Measurements from ENCODE around the gene SCD5. TPM values are rescaled to one million over a fixed set of nuclear protein-coding genes. Genes with fewer than 3 reads are reported as not detected.

Gene SCD5
- total and polyA plus RNA-seq, 2 donors (not counting 3 experiments of a cell fraction or from before 2014, with no cell fraction given), result 38.4 to 38.5 TPM

GRCh38 chr4:82753238-82753637, 45.4 kb downstream of the SCD5 start:
- Histone ChIP-seq H3K4me1 (ENCODE audit: control insufficient read depth, extremely low read depth, insufficient read depth, low read length) (no peaks in the 10 kb centered on the region), H2AFZ (ENCODE audit: low read depth, low read length) (no peak overlapping the region), H3K9me1 (replicated peaks; ENCODE audit: control insufficient read depth, extremely low read depth, insufficient read depth, low read length) (no peaks in the 10 kb centered on the region), H4K20me1 (replicated peaks; ENCODE audit: control insufficient read depth, extremely low read depth, insufficient read depth, low read length) (peaks cover 2% of the 10 kb centered on the region), H3K4me3 (replicated peaks in 1 of 3; ENCODE audit: insufficient read depth in 1 of 3, low read depth in 1 of 3, low read length in 3 of 3) (no peak overlapping the region), H3K27me3 (ENCODE audit: control insufficient read depth in 2 of 2, insufficient read depth in 2 of 2, low read length in 2 of 2) (no peaks in the 10 kb centered on the region), H3K27ac (ENCODE audit: insufficient read depth, low read depth, low read length) (no peak overlapping the region), H3K9ac (replicated peaks; ENCODE audit: extremely low read depth, insufficient read depth, low read length) (no peak overlapping the region), H3K4me2 (ENCODE audit: insufficient read depth, low read length) (no peak overlapping the region), H3K9me3 (replicated peaks; ENCODE audit: control insufficient read depth, insufficient read depth, low read length) (no peaks in the 10 kb centered on the region), H3K36me3 (ENCODE audit: control insufficient read depth in 2 of 2, extremely low read depth in 1 of 2, insufficient read depth in 2 of 2, low read length in 2 of 2) (no peaks in the 10 kb centered on the region), H3K79me2 (ENCODE audit: control insufficient read depth, insufficient read depth, low read length) (no peaks in the 10 kb centered on the region)
- CTCF ChIA-PET, result interaction anchor here (0.6 to 2.5 kb wide), 5 partner anchors 11 to 73 kb away, joined by 3 to 16 read pairs (median 3); no protein-coding TSS in a partner anchor
- no peak for DNase-seq (ENCODE audit: low read depth, low spot score)
- POLR2A ChIA-PET, result no interaction called here
- TF ChIP-seq MYC (IDR thresholded peaks at IDR 0.05; ENCODE audit: low read depth, low read length), result no peak
- TF ChIP-seq GATA2 (IDR thresholded peaks at IDR 0.05; ENCODE audit: insufficient read depth, insufficient read length, low read depth, low read length), result no peak
- TF ChIP-seq POLR2A (IDR thresholded peaks at IDR 0.05; ENCODE audit: low read depth, low read length), result no peak
- no peak for TF ChIP-seq FOS (IDR thresholded peaks at IDR 0.05; ENCODE audit: borderline replicate concordance, insufficient read depth, low read length)
- TF ChIP-seq MAX (IDR thresholded peaks at IDR 0.05; ENCODE audit: insufficient read depth, insufficient read length), result no peak
- no peak for TF ChIP-seq POLR2AphosphoS5 (IDR thresholded peaks at IDR 0.05; ENCODE audit: insufficient read depth, low read depth, low read length)
- TF ChIP-seq EZH2 (IDR thresholded peaks at IDR 0.05; ENCODE audit: borderline replicate concordance, low read depth, low read length, severe bottlenecking), result no peak
- TF ChIP-seq, protein P1, sequence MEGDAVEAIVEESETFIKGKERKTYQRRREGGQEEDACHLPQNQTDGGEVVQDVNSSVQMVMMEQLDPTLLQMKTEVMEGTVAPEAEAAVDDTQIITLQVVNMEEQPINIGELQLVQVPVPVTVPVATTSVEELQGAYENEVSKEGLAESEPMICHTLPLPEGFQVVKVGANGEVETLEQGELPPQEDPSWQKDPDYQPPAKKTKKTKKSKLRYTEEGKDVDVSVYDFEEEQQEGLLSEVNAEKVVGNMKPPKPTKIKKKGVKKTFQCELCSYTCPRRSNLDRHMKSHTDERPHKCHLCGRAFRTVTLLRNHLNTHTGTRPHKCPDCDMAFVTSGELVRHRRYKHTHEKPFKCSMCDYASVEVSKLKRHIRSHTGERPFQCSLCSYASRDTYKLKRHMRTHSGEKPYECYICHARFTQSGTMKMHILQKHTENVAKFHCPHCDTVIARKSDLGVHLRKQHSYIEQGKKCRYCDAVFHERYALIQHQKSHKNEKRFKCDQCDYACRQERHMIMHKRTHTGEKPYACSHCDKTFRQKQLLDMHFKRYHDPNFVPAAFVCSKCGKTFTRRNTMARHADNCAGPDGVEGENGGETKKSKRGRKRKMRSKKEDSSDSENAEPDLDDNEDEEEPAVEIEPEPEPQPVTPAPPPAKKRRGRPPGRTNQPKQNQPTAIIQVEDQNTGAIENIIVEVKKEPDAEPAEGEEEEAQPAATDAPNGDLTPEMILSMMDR (IDR thresholded peaks at IDR 0.05; ENCODE audit: extremely low read depth in 1 of 2, insufficient read depth in 1 of 2, low read depth in 1 of 2, low read length in 2 of 2), result no peak
- no peak for TF ChIP-seq JUN (IDR thresholded peaks at IDR 0.05; ENCODE audit: borderline replicate concordance, insufficient read depth, insufficient read length, low read depth)
- no TSS peak for BruUV-seq (replicated peaks)
- intact Hi-C loops (cut with micrococcal nuclease) (no loop called here), dilution Hi-C loops (cut with MboI; ENCODE audit: extremely low pct_ligation_motif_present, low sequenced_read_pairs) (no loop called here)
- FAIRE-seq, result no peak

All from endothelial cell of umbilical vein (primary cell).